Coronary artery (tissue), 2 donors: ENCODE measurements around the gene ABCB4.

Experiments used
- DNase-seq: peaks from one replicate; pipeline ENCODE4 v3.0.0-alpha.2; 2017; ENCODE audit warnings: low spot score
- H3K27ac ChIP-seq, 2 donors: fragments of 200-600 bp; sonication (generic); one replicate each; pipeline ENCODE4 v1.5.1; 2016 to 2019
- H3K4me3 ChIP-seq: fragments of 200-600 bp; sonication (generic); 2 replicates; pipeline ENCODE4 v1.5.1; 2016; ENCODE audit warnings: mild to moderate bottlenecking, moderate library complexity
- TF ChIP-seq, protein P1 (sequence below): fragments of 200-600 bp; sonication (generic); IDR thresholded peaks from one replicate; pipeline ENCODE4 v1.5.1; 2019; ENCODE audit warnings: antibody characterized with exemption

Gene ABCB4

DNA sequence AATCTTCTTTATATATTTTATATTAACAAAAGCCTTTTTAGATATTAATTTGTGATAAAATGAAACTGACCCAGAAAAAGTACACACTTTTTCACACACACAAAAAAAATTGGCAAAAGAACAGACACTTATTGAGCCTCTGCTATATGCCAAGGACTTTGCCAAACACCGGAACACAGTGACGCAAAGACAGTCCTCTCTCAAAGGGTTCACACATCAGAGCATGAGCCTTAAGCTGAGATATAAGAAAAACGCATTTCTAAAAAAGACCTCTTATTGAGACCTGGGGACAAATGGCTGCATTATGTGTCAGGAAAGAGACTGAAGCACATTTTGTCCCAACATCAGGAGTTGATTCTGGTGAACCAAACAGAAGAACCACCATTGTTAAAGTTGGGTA is 24.0 kb upstream of the ABCB4 start:
- Histone ChIP-seq H3K4me3 (no peak overlapping the region), H3K27ac (no peak overlapping the region)
- DNase-seq, result no peak
- TF ChIP-seq, protein P1, sequence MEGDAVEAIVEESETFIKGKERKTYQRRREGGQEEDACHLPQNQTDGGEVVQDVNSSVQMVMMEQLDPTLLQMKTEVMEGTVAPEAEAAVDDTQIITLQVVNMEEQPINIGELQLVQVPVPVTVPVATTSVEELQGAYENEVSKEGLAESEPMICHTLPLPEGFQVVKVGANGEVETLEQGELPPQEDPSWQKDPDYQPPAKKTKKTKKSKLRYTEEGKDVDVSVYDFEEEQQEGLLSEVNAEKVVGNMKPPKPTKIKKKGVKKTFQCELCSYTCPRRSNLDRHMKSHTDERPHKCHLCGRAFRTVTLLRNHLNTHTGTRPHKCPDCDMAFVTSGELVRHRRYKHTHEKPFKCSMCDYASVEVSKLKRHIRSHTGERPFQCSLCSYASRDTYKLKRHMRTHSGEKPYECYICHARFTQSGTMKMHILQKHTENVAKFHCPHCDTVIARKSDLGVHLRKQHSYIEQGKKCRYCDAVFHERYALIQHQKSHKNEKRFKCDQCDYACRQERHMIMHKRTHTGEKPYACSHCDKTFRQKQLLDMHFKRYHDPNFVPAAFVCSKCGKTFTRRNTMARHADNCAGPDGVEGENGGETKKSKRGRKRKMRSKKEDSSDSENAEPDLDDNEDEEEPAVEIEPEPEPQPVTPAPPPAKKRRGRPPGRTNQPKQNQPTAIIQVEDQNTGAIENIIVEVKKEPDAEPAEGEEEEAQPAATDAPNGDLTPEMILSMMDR, result no peak

DNA sequence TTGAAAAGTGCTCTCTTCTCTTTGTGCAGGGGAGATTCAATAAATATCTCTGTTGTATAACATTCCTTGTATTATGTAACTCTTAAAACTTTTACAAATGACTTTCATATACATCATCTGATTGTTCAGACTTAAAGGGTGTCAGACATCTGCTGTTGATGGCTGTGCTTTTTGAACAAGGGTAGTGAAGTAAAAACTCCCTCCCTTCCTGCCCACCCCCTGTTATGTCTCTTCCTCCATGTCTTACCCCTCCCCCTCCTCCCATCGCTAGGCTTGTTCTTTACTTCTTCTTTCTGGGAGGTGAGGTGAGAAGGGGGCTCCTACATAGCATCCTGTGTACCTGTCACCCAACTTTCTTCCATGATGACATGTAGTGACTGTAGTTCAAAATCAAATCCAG is 23.4 kb upstream of the ABCB4 start:
- H3K27ac ChIP-seq, result no peak overlapping the region
- no peak overlapping the region for H3K4me3 ChIP-seq
- no peak for DNase-seq
- TF ChIP-seq, protein P1, result no peak

DNA sequence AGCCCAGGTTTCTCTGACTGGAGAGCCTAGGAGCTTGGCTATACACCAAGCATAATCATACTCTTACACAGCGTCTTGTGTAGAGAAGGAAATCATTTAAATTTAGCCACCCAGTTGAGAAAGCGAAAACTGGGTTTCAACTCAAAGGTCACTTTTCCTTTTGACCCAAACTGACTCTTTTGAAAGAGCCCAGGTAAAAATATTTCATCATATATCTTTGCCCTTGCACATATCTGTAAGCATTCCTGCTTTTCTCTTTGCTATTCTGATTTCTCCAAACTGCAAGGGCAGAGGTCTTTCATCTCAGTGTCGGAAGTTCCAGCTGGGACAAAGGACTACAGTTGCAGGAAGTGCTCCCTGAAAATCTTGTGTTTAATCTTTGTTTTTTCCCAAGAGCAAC is 22.0 kb upstream of the ABCB4 start:
- H3K27ac ChIP-seq, result no peak overlapping the region
- no peak for DNase-seq
- TF ChIP-seq, protein P1, result no peak
- no peak overlapping the region for H3K4me3 ChIP-seq

DNA sequence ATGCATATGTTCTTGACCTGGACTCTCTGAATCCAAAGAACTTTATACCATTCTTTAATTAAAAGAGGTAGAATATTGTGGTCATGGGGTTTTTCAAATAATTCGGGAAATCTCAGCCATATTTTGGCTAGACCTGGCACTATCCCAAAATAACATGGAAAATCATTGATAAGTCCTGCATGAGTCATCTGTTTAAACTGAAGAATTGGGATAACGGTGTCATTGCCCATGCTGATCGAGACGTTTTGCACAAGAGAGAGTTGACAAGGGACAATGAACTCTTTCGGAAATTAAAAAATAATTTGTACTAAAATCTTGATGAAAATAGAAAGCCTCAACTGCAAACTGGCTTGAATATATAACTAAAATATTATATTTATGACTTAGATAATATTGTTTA is 19.9 kb upstream of the ABCB4 start:
- Histone ChIP-seq H3K27ac (no peak overlapping the region), H3K4me3 (no peak overlapping the region)
- DNase-seq, result no peak
- TF ChIP-seq, protein P1, result no peak

DNA sequence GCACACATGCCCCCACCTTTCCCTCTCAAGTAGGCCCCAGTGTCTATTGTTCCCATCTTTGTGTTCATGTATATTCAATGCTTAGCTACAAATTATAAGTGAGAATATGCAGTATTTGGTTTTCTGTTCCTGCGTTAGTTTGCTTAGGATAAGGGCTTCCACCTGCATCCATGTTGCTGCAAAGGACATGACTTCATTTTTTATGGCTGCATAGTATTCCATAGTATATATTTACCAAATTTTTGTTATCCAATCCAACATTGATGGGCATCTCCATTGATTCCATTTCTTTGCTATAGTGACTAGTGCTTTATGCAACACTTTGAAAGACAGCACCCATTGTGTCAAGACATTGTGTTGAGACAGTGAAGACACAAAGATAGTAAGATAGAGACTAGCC is 19.0 kb upstream of the ABCB4 start:
- Histone ChIP-seq H3K4me3 (no peak overlapping the region), H3K27ac (no peak overlapping the region)
- TF ChIP-seq, protein P1, result no peak
- DNase-seq, result no peak

DNA sequence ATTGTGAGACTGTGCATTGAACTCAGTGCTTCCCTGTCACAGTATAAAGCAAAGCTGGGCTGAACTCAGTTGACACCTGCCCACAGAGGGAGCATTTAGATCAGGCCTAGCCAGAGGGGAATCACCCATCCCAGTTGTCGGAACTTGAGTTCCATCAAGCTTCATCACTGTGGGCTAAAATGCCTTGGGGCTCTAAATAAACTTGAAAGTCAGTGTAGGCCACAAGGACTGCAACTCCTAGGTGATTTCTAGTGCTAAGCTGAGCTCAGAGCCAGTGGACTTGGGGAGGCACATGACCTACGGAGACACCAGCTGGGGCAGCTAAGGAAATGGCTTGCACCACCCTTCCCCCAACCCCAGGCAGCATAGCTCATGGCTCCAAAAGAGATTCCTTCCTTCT is 7.7 kb upstream of the ABCB4 start:
- TF ChIP-seq, protein P1, result no peak
- Histone ChIP-seq H3K27ac (no peak overlapping the region), H3K4me3 (no peak overlapping the region)
- DNase-seq, result no peak

DNA sequence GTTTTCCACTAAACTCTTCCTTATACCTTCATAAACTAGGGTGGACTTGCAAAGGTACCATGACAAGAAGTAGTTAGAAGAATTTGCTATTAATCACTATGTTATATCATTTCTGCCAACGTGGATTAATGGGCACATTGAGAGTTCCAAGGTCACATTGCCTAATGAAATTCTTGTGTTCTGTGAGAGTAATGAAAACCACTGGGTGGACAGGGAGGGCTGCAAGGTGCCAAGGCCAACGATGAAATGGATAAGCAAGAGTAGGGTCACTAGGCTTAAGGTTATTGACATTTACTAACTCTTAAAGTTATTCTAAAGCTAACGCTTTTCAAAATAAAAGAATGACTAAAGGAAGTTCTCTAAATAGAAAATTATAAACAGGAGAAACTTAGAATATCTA is 6.6 kb upstream of the ABCB4 start:
- no peak for DNase-seq
- Histone ChIP-seq H3K4me3 (no peak overlapping the region), H3K27ac (no peak overlapping the region)
- TF ChIP-seq, protein P1, result no peak
